GM21529 (cell line): ENCODE data around the gene ALOXE3.
A peak's percentile ranks its signal among the peaks of the same experiment; 100 is the strongest.
"Not testable (repeated sequence)": the region's sequence is repeated elsewhere in the genome, so short reads cannot be mapped to it uniquely, and the experiment has no call there.

Experiments
- ATAC-seq: cut with Tn5 transposase; IDR thresholded peaks from one replicate; pipeline ENCODE4 v1.9.1; 2021; ENCODE audit not compliant: unreplicated experiment

The ALOXE3 gene

GRCh38 chr17:8100763-8101162 lies 17.6 kb downstream of the ALOXE3 start:
- ATAC-seq, result no peak

GRCh38 chr17:8100111-8100510 lies 18.2 kb downstream of the ALOXE3 start:
- ATAC-seq, result no peak

- ATAC-seq, result no peak
These were observed 21.8 kb downstream of the ALOXE3 start for GRCh38 chr17:8096541-8096940.

GRCh38 chr17:8095361-8095760 lies 23.0 kb downstream of the ALOXE3 start:
- no peak for ATAC-seq

GRCh38 chr17:8091033-8091687 lies 27.2 kb downstream of the ALOXE3 start:
- ATAC-seq, result peak; percentile 70

- no peak for ATAC-seq
These were observed 28.6 kb downstream of the ALOXE3 start for GRCh38 chr17:8089728-8090127.

- ATAC-seq, result no peak
These were observed 30.4 kb downstream of the ALOXE3 start for GRCh38 chr17:8087952-8088230.

GRCh38 chr17:8087075-8087951 lies 31.0 kb downstream of the ALOXE3 start, which contains the start of gene ALOX12B:
TSS of gene ALOX12B (minus strand) at chr17:8087716. CDS start at chr17:8087442, 274 bp downstream.
- ATAC-seq, result no peak

- no peak for ATAC-seq
These were observed 34.1 kb downstream of the ALOXE3 start for GRCh38 chr17:8084250-8084649.

- no peak for ATAC-seq
These were observed 36.0 kb downstream of the ALOXE3 start for GRCh38 chr17:8082292-8082691.

GRCh38 chr17:8081876-8082275 lies 36.4 kb downstream of the ALOXE3 start:
- ATAC-seq, result no peak

- no peak for ATAC-seq
These were observed 37.5 kb downstream of the ALOXE3 start for GRCh38 chr17:8080799-8081219.

GRCh38 chr17:8080208-8080798 lies 38.0 kb downstream of the ALOXE3 start:
- ATAC-seq, result no peak

- ATAC-seq, result no peak
These were observed 38.8 kb downstream of the ALOXE3 start for GRCh38 chr17:8079291-8080207.

- ATAC-seq, result not testable (repeated sequence)
These were observed 40.4 kb downstream of the ALOXE3 start for GRCh38 chr17:8077939-8078338.

- ATAC-seq, result no peak
These were observed 41.6 kb downstream of the ALOXE3 start for GRCh38 chr17:8076502-8077266.

- ATAC-seq, result no peak
These were observed 42.6 kb downstream of the ALOXE3 start for GRCh38 chr17:8075574-8076342.

- no peak for ATAC-seq
These were observed 43.2 kb downstream of the ALOXE3 start for GRCh38 chr17:8075081-8075480.

- no peak for ATAC-seq
These were observed 43.8 kb downstream of the ALOXE3 start for GRCh38 chr17:8074554-8074953.
